Stimulated activated CD4-positive, alpha-beta T cell treated with anti-CD3 and anti-CD28 coated beads, TNF-alpha, amount 100 ng/mL, for 24 hours (primary cell): ENCODE measurements around the gene TMEM9B.
"Not testable (repeated sequence)": the region's sequence is repeated elsewhere in the genome, so short reads cannot be mapped to it uniquely, and the experiment has no call there.

ENCODE experiments used
- DNase-seq, 3 experiments: peaks; one replicate each; pipeline ENCODE4 v3.0.0-alpha.2; 2020; ENCODE audit warnings: low read depth in 3 of 3

The TMEM9B gene

GRCh38 chr11:8964324-8965320 is at the start of gene TMEM9B:
Gene TMEM9B (minus strand): TSS chr11:8964442. CDS start chr11:8964313, 129 bp downstream.
- DNase-seq: peak; percentile 64 to 85 (median 66)

GRCh38 chr11:9013373-9013772 is 49.1 kb upstream of the TMEM9B start:
- DNase-seq: no peak

DNA sequence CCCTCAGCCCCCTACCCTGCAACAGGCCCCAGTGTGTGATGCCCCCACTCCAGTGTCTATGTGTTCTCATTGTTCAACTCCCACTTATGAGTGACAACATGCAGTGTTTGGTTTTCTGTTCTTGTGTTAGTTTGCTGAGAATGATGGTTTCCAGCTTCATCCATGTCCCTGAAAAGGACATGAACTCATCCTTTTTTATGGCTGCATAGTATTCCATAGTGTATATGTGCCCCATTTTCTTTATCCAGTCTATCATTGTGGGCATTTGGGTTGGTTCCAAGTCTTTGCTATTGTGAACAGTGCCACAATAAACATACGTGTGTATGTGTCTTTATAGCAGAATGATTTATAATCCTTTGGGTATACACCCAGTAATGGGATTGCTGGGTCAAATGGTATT is 45.3 kb upstream of the TMEM9B start:
- DNase-seq: not testable (repeated sequence)

DNA sequence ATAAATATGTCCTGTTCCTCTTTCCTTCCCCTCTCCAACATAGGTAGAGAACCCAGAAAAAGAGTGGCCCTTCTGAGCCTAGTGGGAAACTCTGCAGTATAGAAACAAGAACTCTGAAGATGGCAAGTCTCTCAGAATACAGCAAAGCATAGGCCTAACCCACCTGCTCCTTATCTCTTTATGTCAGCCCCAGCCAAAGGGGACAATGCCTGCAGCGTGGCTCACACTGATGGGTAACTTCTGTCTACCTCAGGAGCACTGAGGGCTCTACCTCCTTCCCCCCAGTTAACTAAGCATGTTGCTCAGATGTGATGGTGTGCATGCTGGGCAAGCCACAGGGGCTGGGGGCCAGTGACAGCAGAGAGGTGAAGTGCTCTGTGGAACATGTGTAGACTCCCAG is 44.4 kb upstream of the TMEM9B start:
- no peak for DNase-seq

DNA sequence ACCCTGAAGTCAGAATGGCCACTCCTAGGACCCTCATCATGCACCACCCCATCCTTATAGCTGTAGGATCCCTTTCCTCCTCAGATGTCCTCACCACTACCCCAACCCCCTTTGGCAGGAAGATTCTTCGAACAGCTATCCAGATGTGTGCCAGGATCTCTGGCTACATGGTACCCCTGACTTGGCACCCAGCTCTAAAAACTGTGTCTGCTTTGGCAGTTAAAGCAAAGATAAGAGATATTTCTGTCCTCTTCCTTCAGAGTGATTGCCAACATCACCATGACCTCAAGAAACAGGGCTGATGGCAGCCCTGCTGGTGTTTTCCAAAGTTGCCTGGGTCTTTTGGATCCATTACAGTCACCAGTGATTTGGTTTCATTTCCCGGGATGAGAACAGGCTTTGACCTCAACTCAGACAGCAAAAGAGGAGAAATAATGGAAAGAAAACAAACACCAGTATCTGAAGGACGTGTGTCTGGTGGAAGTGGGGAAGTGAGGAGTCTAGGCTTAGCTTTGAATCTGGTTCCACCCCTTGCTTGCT is 43.8 kb upstream of the TMEM9B start:
- no peak for DNase-seq

GRCh38 chr11:9005087-9005486 is 40.8 kb upstream of the TMEM9B start:
- DNase-seq: no peak

DNA sequence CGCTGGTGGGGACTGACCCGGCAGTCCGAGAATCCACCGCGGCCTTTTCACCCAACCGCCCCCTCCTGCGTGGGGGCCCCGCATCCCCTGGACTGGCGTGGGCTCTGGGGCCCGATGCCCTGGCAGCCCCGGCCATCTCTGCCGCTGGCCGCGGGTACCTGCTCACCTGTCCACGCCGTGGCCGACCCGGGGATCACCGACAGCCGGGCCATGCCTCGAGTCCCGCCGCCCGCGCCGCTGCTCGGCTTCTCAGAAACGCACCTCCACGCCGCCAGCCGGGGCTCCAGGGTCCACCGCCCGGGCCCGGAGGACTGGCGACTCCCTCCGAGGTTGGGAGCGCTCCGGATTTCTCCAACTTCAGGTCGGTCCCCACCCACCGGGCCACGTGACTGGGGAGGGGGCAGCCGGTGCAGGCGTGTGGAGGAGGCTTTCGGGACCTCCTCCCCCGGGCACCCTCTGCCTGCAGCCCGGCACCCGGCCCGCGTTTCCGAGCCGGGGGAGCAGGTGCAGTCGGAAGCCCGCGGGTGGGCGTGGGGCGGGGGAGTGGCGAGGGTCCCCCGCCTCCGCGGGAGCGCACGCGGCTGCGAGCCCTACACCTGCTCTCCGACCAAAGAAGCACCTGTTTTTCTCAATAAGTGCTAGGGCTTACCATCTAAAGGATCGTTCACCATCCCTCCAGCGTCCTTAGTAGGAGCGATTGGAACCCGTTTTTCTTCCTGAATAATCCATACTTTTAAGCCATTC is 40.1 kb upstream of the TMEM9B start:
- DNase-seq: no peak

DNA sequence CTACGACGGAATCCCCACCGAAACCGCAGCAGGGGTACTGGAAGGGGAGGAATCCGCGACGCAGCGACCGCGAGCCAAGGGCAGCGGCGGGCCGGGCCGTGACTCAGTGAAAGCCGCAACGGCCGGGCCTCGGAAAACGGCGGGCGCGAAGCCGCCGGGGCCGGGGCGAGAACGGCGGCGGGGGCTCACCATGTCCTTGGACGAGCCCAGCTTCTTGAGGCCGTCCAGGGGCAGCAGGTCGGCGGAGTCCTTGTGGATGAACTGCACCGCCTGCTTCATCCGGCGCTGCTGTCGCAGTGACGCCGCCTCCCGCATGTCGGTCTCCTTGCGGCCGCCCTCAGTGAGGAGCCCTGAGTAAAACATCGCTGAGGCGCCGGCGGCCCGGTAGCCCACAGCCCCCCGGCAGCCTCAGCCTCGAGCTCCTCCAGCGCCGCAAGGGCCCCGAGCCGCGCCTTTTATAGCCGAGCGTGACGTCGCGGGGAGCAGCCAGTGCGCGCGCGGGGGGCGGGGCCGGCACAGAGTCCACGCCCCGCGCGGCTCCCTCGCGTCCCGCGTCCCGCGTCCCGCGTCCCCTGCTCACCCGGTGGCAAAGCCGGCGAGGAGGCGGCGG is 39.4 kb upstream of the TMEM9B start, which contains the start of gene NRIP3:
Gene NRIP3, minus strand, starts transcription at position 429 of the 610 bp plus-strand sequence. Its CDS starts 66 bp downstream, at position 363.
- peak; percentile 31 to 67 (median 35) for DNase-seq

DNA sequence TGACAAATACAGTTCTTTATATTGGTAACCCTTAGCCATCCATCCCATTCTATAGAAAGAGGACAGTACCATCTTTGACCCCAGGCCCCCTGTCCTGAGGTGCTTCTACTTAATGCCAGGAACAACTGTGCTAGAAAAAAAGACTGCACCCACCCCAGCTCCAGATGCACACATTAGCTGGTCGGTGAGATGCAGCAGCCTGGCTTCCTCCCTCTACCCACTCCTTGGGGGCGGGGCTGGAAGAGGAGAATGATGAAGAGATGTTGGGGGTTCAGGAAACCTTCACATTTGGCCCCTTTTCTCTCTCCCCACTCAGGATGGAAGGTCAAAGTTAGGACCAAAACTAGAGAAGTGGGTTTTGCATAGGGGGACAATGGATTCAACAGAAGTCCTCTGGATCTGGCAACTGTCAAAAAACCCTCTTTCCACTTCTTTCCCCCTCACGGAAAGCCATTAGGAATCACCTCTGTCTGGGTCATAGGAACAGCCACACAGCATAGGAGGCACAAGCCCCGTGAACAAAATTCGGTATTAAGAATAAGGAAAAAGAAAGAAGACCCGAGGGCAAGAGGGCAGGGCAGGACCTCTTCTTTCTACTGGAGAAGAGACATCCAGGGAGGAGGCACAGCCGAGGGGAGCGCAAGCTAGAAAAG is 38.8 kb upstream of the TMEM9B start:
- peak in 1 of 3 experiments; percentile 11 for DNase-seq

- DNase-seq: peak; percentile 27 to 41 (median 37)
Observed at GRCh38 chr11:9001736-9002135, 37.5 kb upstream of the TMEM9B start.

- DNase-seq: no peak
Observed at GRCh38 chr11:8998017-8998416, 33.8 kb upstream of the TMEM9B start.

DNA sequence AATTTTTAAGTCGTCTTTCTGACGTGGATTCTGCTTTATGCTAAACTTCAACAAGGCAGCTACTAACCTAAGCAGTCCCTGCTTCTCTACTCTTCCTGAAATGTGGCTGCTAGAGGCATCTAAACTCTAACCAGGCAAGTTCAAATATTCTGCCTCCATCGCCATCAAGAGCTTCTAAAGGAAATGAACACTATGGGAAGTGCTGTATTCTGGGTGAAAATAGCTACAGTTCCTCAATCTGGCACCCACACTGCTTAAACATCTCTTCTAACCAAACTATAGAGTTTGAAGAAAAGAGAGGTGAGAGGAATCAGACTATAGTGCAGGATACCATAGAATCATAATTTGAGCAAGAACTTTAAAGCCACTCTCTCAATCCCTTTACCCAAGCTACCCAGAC is 33.2 kb upstream of the TMEM9B start:
- no peak for DNase-seq

DNA sequence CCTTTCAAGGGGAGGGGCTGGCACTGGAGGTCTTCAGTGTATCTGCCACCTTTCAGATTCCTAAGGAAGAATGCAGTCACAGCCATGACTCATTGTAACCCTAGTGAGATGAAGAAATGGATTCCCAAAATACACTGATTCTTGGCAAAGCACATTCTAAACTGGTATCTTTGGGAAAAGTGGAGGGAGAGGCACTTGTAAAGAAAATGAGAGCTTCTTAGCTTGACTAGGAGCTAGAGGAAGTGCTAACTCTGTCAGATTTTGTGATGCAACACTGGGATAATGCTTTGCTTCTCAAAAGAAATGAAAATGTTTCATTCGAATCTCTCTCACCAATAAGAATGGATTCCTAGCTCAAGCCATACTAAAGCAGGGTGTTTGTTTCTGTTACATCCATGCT is 25.2 kb upstream of the TMEM9B start:
- no peak for DNase-seq

DNA sequence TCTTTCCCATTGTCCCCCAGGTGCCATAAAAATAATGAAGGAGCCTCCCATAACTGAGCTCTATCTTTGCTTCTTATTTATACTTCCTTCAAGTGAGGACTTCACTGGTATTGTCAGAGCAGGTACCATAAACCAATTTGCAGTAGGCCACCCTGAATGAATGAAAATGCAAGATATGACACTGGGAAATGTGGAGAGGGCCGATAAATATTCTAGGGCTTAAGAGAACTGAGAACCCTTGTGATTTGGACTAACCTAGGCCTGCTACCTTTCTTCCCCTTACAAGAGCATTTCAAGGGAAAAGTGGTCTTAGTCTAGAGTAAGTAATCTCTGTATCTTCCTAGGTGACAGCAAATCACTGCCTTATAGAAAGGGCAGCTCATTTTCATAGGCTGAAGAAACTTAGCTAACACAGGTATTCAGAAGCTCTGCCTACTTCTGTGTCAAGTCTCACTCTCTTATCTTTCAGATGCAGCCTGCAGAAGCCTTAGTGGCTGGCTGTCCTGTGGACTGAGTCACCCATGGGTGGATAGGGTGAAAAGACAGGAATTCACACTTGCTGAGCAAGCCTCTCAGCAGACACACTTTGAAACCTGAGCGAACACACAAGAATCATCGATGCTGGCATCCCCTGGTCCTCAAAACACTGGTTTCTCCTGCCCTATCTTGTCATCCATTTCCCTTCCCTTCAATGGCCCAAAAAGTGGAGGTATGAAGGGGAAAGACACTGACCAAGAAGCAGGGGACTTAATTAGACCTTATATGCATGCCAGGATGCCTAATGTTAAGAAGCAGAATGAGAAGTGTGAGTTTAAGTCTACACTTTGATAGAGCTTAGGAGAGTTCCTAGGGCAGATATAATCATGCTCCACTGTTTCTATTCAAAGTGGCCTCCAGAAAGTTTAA is 24.3 kb upstream of the TMEM9B start:
- DNase-seq: no peak

GRCh38 chr11:8987446-8987845 is 23.2 kb upstream of the TMEM9B start:
- no peak for DNase-seq

GRCh38 chr11:8986772-8987171 is 22.5 kb upstream of the TMEM9B start:
- not testable (repeated sequence) for DNase-seq

- DNase-seq: no peak
Observed at GRCh38 chr11:8985462-8985861, 21.2 kb upstream of the TMEM9B start.

DNA sequence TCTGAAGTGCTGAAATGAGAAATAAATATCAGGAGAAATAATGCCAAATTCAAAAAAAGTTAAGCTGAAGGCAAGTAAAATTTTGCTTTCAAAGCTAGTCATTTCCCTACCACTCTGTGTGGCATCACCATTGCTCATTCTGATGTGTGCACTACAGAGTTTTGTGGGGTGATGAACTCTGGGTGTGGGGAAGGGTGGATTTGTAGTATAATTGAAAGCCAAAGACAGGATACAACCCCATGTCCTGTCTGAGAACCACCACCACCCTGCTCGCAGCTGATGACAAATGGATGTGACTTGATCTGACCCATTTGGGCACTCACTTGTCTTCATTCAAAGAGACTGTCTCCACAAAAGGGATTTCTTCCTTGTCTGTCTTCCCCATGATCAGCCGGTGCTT is 19.3 kb upstream of the TMEM9B start:
- DNase-seq: no peak

- DNase-seq: no peak
Observed at GRCh38 chr11:8980485-8980884, 16.2 kb upstream of the TMEM9B start.

GRCh38 chr11:8979365-8979764 is 15.1 kb upstream of the TMEM9B start:
- not testable (repeated sequence) for DNase-seq
